Neural progenitor cell (in vitro differentiated cells): Measurements from ENCODE around the gene CTNNB1.

ENCODE experiments used
- EZH2 ChIP-seq: fragments of 200-600 bp; sonication (generic); IDR thresholded peaks from 2 replicates; pipeline ENCODE4 v1.6.1; 2017; ENCODE audit warnings: antibody characterized with exemption, mild to moderate bottlenecking, moderate library complexity
- EZH2phosphoT487 ChIP-seq: fragments of 200-600 bp; sonication (generic); IDR thresholded peaks from 2 replicates; pipeline ENCODE4 v1.6.1; 2017; ENCODE audit warnings: antibody characterized with exemption
- TF ChIP-seq, protein P1 (sequence below): fragments of 200-600 bp; sonication (generic); IDR thresholded peaks from 2 replicates; pipeline ENCODE4 v1.5.1; 2017; ENCODE audit warnings: antibody characterized with exemption, mild to moderate bottlenecking

DNA sequence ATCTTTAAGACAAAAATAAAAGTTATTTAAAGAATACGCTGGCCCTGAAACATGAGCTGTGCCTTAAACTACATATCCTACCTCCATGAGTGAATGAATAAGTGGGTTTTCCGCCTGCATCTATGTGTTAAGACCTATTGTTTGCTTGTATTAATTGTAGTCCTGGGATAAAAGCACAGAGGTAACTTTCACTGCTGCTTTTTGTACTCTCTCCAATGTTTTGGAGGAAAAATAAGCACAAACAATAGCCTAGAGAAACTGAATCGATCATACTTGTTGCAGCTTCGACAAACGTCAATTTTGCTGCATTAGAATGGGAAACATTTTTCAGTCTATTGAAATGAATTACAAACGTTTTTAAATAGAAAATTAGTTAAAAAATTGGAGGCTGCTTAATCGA, 1.3 kb upstream of the CTNNB1 start:
- TF ChIP-seq, protein P1, sequence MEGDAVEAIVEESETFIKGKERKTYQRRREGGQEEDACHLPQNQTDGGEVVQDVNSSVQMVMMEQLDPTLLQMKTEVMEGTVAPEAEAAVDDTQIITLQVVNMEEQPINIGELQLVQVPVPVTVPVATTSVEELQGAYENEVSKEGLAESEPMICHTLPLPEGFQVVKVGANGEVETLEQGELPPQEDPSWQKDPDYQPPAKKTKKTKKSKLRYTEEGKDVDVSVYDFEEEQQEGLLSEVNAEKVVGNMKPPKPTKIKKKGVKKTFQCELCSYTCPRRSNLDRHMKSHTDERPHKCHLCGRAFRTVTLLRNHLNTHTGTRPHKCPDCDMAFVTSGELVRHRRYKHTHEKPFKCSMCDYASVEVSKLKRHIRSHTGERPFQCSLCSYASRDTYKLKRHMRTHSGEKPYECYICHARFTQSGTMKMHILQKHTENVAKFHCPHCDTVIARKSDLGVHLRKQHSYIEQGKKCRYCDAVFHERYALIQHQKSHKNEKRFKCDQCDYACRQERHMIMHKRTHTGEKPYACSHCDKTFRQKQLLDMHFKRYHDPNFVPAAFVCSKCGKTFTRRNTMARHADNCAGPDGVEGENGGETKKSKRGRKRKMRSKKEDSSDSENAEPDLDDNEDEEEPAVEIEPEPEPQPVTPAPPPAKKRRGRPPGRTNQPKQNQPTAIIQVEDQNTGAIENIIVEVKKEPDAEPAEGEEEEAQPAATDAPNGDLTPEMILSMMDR: no peak
- TF ChIP-seq EZH2 (no peak), EZH2phosphoT487 (no peak)
